GM13977 (cell line): ENCODE measurements around the gene RASSF4.

ENCODE experiments used
- DNase-seq: peaks from one replicate; pipeline ENCODE4 v3.0.0; 2012; ENCODE audit warnings: low spot score
- in situ Hi-C: fragments of 300-500 bp; cut with MboI; formaldehyde crosslinking; loops from one replicate; pipeline ENCODE4 v1.12.0; 2022; ENCODE audit warnings: low sequenced_read_pairs, low pct_unique_long_range_greater_than_20kb, mixed read lengths, inconsistent platforms; ENCODE audit not compliant: unreplicated experiment
- TF ChIP-seq, protein P1 (sequence below): IDR thresholded peaks from 2 replicates; pipeline ENCODE4 v1.5.1; 2012; ENCODE audit warnings: mild to moderate bottlenecking, control low read depth; ENCODE audit not compliant: insufficient read depth; ENCODE audit errors: extremely low read depth, missing control alignments

RASSF4 gene

DNA sequence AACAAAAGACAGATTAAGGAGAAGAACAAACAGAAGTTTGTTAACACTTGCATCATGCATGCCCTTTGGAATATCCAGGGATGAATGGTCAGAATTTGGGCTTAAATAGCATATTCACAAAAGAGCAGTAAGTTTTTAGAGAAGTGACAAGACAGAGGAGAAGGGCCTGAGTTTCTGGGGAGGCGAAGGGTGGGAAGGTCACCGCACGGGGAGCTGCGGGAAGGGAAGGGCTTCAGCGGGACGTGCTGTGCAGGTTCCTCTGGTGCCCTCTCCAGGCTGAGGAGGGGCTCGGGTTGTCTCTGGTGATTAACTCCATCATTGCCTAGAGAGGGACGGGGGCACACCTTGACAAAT, 30.7 kb downstream of the RASSF4 start:
- in situ Hi-C loops = no loop called here
- TF ChIP-seq, protein P1, sequence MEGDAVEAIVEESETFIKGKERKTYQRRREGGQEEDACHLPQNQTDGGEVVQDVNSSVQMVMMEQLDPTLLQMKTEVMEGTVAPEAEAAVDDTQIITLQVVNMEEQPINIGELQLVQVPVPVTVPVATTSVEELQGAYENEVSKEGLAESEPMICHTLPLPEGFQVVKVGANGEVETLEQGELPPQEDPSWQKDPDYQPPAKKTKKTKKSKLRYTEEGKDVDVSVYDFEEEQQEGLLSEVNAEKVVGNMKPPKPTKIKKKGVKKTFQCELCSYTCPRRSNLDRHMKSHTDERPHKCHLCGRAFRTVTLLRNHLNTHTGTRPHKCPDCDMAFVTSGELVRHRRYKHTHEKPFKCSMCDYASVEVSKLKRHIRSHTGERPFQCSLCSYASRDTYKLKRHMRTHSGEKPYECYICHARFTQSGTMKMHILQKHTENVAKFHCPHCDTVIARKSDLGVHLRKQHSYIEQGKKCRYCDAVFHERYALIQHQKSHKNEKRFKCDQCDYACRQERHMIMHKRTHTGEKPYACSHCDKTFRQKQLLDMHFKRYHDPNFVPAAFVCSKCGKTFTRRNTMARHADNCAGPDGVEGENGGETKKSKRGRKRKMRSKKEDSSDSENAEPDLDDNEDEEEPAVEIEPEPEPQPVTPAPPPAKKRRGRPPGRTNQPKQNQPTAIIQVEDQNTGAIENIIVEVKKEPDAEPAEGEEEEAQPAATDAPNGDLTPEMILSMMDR = no peak
- no peak for DNase-seq

DNA sequence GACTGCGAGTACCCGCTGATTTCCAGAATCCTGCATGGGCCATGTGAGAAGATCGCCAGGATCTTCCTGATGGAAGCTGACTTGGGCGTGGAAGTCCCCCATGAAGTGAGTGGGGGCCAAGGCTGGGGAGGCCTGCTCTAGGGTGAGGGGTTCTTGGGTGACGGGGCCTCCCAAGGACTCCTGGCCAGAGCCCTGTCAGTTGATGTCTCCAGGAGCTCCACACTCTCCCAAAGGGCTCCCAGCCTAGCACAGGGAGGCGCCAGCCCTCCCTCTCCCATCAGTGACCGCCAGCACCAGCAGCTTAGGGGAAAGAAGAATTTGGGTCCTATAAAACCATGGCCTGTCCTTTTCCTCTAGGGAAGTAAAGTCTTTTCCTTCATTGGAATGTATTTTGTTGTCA, 31.4 kb downstream of the RASSF4 start:
- in situ Hi-C loops = no loop called here
- DNase-seq = no peak
- TF ChIP-seq, protein P1 = no peak

DNA sequence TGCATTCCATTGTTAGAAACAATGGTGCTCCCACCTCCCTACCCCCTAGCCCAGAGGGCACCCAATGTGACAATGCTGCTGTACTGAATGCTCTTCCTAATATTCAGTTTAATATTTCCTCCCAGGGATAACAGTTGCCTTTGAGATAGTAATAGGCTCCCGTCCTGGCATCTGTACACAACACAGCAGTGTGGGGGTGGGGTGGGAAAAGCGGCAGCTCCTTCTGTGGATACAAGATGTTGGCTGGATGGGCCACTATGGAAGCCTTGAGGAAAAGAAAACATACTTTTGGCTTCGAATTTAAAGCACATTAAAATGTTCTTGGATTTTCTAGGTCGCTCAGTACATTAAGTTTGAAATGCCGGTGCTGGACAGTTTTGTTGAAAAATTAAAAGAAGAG, 32.0 kb downstream of the RASSF4 start:
- in situ Hi-C loops = no loop called here
- TF ChIP-seq, protein P1 = no peak
- no peak for DNase-seq

DNA sequence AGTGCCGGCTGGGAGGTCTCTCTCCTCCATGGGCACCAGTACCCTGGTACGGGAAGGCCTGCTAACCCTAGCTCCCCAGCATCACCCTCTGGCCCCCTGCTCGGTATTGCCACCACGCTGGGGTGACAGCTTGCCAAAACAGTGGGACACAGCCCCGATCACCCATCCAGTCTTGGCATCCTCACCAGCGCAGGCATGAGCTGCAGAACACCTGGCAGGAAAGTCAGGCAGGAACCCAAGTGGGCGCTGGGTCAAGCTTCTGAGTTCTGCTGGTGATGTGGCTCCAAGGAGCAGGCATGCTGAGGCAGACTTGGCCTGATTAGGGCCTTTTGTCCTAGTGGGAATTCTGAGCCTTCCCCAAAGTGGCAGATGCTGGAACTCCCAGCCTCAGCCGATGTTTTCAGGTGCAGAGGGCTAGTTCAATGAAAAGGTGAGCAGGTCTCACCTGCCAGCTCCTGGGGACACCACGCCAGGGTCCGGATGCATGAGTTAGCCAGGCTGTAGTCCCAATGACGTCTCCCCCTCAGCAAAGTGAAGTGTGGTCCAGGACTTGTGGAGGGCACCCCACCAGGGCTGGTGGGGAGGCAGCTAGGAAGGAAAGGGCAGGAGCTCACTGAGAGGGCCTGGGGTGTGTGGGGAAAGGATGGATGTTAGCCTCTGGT, 32.6 kb downstream of the RASSF4 start:
- in situ Hi-C loops = no loop called here
- TF ChIP-seq, protein P1 = no peak
- DNase-seq = no peak

DNA sequence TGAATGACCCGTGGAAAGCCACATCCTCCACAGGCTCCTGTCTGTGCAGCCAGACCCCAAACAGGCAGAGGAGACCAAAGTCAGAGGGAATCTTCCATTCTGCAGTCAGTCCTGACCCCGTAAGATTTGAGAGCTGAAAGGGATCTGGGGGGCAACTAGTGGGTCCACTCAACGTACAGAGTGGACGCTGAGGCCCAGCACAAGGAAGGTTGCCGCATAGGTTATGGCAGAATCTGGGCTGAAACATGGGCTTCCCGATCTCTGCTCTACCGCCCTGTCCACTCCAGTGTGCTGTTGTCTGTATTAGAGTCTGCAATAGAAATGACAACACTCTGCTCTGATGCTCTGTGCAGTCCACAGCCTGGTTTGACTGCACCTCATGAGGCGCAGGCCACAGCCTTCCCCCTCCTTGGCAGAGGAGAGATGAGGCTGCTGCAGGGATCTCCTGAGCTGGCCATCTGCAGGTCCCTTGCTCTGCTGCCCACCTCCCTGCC, 33.2 kb downstream of the RASSF4 start:
- TF ChIP-seq, protein P1 = no peak
- no peak for DNase-seq
- in situ Hi-C loops = no loop called here

DNA sequence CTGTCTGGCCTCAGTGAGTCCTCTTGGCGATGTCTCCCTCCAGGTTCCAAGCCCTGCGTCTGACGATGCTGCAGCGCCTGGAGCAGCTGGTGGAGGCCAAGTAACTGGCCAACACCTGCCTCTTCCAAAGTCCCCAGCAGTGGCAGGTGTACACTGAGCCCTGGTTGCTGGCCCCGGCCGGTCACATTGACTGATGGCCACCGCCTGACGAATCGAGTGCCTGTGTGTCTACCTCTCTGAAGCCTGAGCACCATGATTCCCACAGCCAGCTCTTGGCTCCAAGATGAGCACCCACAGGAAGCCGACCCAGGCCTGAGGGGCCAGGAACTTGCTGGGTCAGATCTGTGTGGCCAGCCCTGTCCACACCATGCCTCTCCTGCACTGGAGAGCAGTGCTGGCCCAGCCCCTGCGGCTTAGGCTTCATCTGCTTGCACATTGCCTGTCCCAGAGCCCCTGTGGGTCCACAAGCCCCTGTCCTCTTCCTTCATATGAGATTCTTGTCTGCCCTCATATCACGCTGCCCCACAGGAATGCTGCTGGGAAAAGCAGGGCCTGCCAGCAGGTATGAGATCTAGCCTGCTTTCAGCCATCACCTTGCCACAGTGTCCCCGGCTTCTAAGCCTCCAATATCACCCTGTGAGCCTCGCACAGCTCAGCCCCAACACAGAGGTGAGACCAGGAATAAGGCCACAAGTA, 33.8 kb downstream of the RASSF4 start:
- in situ Hi-C loops = no loop called here
- TF ChIP-seq, protein P1 = no peak

More for the DNA sequence above, 33.8 kb downstream of the RASSF4 start:
- no peak for DNase-seq
